Measurements from ENCODE around the gene CD33. TPM values are rescaled to one million over a fixed set of nuclear protein-coding genes. Genes with fewer than 3 reads are reported as not detected.
"Not testable (repeated sequence)": the region's sequence is repeated elsewhere in the genome, so short reads cannot be mapped to it uniquely, and the experiment has no call there.

CD33 gene
- total RNA-seq (2014; rRNA removed) (2.2 and 6.0 TPM in 2 replicates), Bru-seq, nascent RNA (percentile 21 among the genes with signal in this experiment), BruChase-seq, experiment 1, labeled RNA remaining after a 6-hour chase (percentile 5 among the genes with signal in this experiment), BruChase-seq, experiment 2, labeled RNA remaining after a 2-hour chase (percentile 10 among the genes with signal in this experiment)
- long read RNA-seq: 0 reads

- H3K27ac ChIP-seq (ENCODE audit: low read length); H3K9me3 ChIP-seq (ENCODE audit: low read length); H3K9ac ChIP-seq (ENCODE audit: low read length); H3K36me3 ChIP-seq (ENCODE audit: low read depth, low read length); H3K4me2 ChIP-seq (ENCODE audit: low read length); H3K4me1 ChIP-seq (ENCODE audit: insufficient read depth, low read length); ATAC-seq; POLR2A ChIA-PET (ENCODE audit: unreplicated experiment); H3K4me3 ChIP-seq (ENCODE audit: low read length); H3F3A ChIP-seq (ENCODE audit: low read length, unreplicated experiment); H3K79me2 ChIP-seq (ENCODE audit: low read length); H3K9me2 ChIP-seq (replicated peaks; ENCODE audit: low read length); H4K20me1 ChIP-seq (ENCODE audit: low read length); BruUV-seq (replicated peaks); intact Hi-C loops (cut with micrococcal nuclease); CTCF ChIA-PET: not testable (repeated sequence)
- peak; percentile 23 for DNase-seq
- H2AFZ ChIP-seq (ENCODE audit: low read length): peak within 1 kb of the TSS; percentile 39; the same call in 1 of the 2 replicates
- peaks cover 76% of the 10 kb centered on the region for H3K27me3 ChIP-seq (ENCODE audit: low read length)
These were observed at the start of gene CD33 for GRCh38 chr19:51224898-51225393. TSS of gene CD33 (plus strand) at chr19:51225080. CDS start at chr19:51225119, 39 bp downstream.

DNA sequence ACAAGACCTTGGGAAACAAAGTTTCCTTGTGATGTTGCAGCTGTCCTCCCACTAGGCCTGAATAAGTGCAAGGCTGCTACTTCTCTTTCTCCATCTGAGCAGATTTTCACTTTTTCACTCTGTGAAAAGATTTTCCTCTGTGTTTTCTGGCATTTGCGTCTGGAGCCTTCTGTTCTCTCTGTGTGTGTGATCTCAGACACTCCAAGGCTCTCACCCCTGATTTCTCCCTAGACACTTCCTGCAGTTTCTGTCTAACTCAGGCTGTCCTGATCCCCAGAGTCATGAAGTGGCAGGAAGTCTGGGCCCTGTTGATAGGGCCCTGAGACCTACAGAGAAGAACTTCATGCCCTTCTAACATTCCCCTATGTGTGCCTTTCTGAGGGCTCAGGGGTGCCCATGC is 45.6 kb upstream of the CD33 start:
- Histone ChIP-seq H2AFZ (ENCODE audit: low read length) (no peak overlapping the region), H3K79me2 (ENCODE audit: low read length) (no peaks in the 10 kb centered on the region), H3K36me3 (ENCODE audit: low read depth, low read length) (no peaks in the 10 kb centered on the region), H4K20me1 (ENCODE audit: low read length) (no peaks in the 10 kb centered on the region), H3K27me3 (ENCODE audit: low read length) (peaks cover 49% of the 10 kb centered on the region), H3K4me2 (ENCODE audit: low read length) (no peak overlapping the region), H3K9ac (ENCODE audit: low read length) (no peak overlapping the region), H3K9me3 (ENCODE audit: low read length) (no peaks in the 10 kb centered on the region), H3K9me2 (replicated peaks; ENCODE audit: low read length) (no peaks in the 10 kb centered on the region), H3K27ac (ENCODE audit: low read length) (no peak overlapping the region), H3K4me3 (ENCODE audit: low read length) (no peak overlapping the region), H3K4me1 (ENCODE audit: insufficient read depth, low read length) (no peaks in the 10 kb centered on the region), H3F3A (ENCODE audit: low read length, unreplicated experiment) (no peaks in the 10 kb centered on the region)
- ChIA-PET CTCF (no interaction called here), POLR2A (ENCODE audit: unreplicated experiment) (no interaction called here)
- ATAC-seq (no peak), DNase-seq (no peak)
- no TSS peak for BruUV-seq (replicated peaks)
- intact Hi-C loops (cut with micrococcal nuclease): no loop called here
- TF ChIP-seq EZH2phosphoT487 (IDR thresholded peaks at IDR 0.05; ENCODE audit: borderline replicate concordance, low read length): no peak

DNA sequence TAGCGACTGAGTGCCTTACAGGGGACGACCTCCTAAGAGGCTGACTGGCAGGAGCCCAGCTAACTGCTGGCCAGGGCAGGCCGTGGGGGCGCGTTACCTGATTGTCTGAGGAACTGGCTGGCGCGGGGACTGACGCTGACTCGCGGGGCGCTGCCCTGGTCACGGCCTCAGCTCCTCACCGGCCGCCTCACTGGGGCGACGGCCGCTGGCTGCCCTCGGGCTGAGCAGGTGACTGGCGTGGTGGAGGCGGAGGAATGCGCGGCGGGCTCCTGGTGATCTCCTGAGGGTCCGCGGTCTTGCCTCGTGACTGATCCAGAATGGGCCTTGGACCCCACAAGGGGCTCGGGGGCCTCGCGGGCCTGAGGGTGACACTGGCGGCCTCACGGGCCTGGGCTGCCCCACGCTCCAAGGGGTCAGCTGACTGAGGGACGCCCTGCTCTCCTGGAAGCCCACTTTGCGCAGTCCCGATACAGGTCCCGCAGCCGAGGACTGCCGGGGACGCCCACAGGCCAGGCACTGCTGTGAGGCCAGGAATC is 43.4 kb upstream of the CD33 start:
- H3K9me2 ChIP-seq (replicated peaks; ENCODE audit: low read length): no peaks in the 10 kb centered on the region
- H3K4me2 ChIP-seq (ENCODE audit: low read length): no peak overlapping the region
- ATAC-seq: no peak
- peaks cover 49% of the 10 kb centered on the region for H3K27me3 ChIP-seq (ENCODE audit: low read length)
- POLR2A ChIA-PET (ENCODE audit: unreplicated experiment): no interaction called here
- no peak for DNase-seq
- intact Hi-C loops (cut with micrococcal nuclease): no loop called here
- H3K79me2 ChIP-seq (ENCODE audit: low read length): no peaks in the 10 kb centered on the region
- H3F3A ChIP-seq (ENCODE audit: low read length, unreplicated experiment): no peaks in the 10 kb centered on the region
- no peak overlapping the region for H3K4me3 ChIP-seq (ENCODE audit: low read length)
- no peaks in the 10 kb centered on the region for H3K4me1 ChIP-seq (ENCODE audit: insufficient read depth, low read length)
- H2AFZ ChIP-seq (ENCODE audit: low read length): no peak overlapping the region
- BruUV-seq (replicated peaks): no TSS peak
- H3K27ac ChIP-seq (ENCODE audit: low read length): no peak overlapping the region
- no peaks in the 10 kb centered on the region for H3K36me3 ChIP-seq (ENCODE audit: low read depth, low read length)
- H3K9me3 ChIP-seq (ENCODE audit: low read length): no peaks in the 10 kb centered on the region
- CTCF ChIA-PET: no interaction called here
- no peak overlapping the region for H3K9ac ChIP-seq (ENCODE audit: low read length)
- TF ChIP-seq, protein P1, sequence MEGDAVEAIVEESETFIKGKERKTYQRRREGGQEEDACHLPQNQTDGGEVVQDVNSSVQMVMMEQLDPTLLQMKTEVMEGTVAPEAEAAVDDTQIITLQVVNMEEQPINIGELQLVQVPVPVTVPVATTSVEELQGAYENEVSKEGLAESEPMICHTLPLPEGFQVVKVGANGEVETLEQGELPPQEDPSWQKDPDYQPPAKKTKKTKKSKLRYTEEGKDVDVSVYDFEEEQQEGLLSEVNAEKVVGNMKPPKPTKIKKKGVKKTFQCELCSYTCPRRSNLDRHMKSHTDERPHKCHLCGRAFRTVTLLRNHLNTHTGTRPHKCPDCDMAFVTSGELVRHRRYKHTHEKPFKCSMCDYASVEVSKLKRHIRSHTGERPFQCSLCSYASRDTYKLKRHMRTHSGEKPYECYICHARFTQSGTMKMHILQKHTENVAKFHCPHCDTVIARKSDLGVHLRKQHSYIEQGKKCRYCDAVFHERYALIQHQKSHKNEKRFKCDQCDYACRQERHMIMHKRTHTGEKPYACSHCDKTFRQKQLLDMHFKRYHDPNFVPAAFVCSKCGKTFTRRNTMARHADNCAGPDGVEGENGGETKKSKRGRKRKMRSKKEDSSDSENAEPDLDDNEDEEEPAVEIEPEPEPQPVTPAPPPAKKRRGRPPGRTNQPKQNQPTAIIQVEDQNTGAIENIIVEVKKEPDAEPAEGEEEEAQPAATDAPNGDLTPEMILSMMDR (conservative IDR thresholded peaks at IDR 0.05; ENCODE audit: low read depth, low read length): no peak
- no peak for TF ChIP-seq EZH2phosphoT487 (IDR thresholded peaks at IDR 0.05; ENCODE audit: borderline replicate concordance, low read length)
- no peak for TF ChIP-seq EZH2 (IDR thresholded peaks at IDR 0.05; ENCODE audit: low read length, unreplicated experiment)
- no peaks in the 10 kb centered on the region for H4K20me1 ChIP-seq (ENCODE audit: low read length)

Measured in PC-3 (cell line).